DOHH2 (cell line): Measurements from ENCODE around the gene DBN1.

Source experiments
- EZH2phosphoT487 ChIP-seq: fragments of 200-600 bp; sonication (generic); IDR thresholded peaks from 2 replicates; pipeline ENCODE4 v1.6.1; 2017; ENCODE audit warnings: borderline replicate concordance, mild to moderate bottlenecking, antibody characterized with exemption, low read length, moderate library complexity, mixed read lengths
- TF ChIP-seq, protein P1 (sequence below): fragments of 200-600 bp; sonication (generic); IDR thresholded peaks from one replicate; pipeline ENCODE4 v1.5.1; 2014; ENCODE audit warnings: antibody characterized with exemption, mild to moderate bottlenecking, low read depth, low read length; ENCODE audit not compliant: poor library complexity, severe bottlenecking

DNA sequence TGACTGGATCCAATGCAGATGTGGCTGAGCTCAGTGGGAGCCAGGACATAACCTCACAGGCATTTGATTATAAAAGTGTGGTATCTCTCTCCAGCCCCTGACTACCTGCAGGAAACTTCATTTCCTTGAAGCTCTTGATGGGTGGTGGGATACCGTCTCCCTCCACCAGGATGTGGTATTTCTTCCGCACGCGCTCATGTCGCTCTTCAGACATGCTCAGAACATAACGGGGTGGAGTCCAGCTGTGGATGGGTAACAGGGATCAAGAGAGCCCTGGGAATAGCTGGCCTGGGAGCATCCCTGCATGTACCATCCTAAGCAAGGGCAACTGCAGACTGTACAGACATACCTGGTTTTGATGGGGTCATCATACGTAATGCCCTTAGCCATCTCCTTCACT is 42.1 kb upstream of the DBN1 start:
- TF ChIP-seq, protein P1, sequence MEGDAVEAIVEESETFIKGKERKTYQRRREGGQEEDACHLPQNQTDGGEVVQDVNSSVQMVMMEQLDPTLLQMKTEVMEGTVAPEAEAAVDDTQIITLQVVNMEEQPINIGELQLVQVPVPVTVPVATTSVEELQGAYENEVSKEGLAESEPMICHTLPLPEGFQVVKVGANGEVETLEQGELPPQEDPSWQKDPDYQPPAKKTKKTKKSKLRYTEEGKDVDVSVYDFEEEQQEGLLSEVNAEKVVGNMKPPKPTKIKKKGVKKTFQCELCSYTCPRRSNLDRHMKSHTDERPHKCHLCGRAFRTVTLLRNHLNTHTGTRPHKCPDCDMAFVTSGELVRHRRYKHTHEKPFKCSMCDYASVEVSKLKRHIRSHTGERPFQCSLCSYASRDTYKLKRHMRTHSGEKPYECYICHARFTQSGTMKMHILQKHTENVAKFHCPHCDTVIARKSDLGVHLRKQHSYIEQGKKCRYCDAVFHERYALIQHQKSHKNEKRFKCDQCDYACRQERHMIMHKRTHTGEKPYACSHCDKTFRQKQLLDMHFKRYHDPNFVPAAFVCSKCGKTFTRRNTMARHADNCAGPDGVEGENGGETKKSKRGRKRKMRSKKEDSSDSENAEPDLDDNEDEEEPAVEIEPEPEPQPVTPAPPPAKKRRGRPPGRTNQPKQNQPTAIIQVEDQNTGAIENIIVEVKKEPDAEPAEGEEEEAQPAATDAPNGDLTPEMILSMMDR: no peak
- TF ChIP-seq EZH2phosphoT487: no peak
